HG03469 (cell line): ENCODE measurements around the gene NAIF1.
"Not testable (repeated sequence)": the region's sequence is repeated elsewhere in the genome, so short reads cannot be mapped to it uniquely, and the experiment has no call there.

Experiments
- ATAC-seq: cut with Tn5 transposase; IDR thresholded peaks from one replicate; pipeline ENCODE4 v1.9.1; 2021; ENCODE audit warnings: mild to moderate bottlenecking, moderate library complexity, moderate number of reproducible peaks; ENCODE audit not compliant: unreplicated experiment

NAIF1 gene, protein sequence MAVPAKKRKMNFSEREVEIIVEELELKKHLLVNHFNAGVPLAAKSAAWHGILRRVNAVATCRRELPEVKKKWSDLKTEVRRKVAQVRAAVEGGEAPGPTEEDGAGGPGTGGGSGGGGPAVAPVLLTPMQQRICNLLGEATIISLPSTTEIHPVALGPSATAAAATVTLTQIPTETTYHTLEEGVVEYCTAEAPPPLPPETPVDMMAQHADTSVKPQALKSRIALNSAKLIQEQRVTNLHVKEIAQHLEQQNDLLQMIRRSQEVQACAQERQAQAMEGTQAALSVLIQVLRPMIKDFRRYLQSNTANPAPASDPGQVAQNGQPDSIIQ

DNA sequence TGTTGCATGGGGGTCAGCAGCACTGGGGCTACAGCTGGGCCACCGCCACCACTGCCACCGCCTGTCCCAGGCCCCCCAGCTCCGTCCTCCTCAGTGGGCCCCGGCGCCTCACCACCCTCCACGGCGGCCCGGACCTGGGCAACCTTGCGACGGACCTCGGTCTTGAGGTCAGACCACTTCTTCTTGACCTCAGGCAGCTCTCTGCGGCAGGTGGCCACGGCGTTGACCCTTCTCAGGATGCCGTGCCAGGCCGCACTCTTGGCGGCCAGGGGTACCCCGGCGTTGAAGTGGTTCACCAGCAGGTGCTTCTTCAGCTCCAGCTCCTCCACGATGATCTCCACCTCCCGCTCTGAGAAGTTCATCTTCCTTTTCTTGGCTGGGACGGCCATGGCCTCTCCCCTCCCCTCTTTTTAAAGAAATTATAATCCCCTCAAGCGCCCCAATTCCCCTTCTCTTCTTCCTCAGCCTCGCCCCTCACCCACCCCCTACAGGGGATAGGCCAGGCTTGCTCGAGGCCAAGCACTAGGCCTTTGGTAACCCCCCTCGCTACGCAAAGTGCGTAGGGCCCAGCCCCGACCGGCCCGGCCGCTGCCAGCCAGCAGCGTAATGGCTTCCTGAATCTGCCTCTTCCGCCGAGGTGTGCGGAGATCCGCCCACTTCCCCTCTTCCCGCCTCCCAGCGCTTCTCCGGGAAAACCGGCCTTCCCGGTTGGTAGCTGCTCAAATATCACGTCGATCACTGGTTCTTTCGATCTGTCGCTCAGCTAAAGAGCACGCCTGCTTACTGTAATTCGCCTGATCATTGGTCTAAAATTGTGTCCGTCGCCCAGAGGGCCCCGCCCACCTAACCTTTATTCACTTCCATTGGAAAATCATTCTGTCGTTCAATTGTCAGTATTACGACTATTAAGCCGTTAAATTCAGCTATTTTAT is at the start of gene NAIF1:
Gene NAIF1, minus strand, starts transcription at position 608 of the 932 bp plus-strand sequence. Its CDS starts 219 bp downstream, at position 389.
- ATAC-seq: peak; percentile 41

DNA sequence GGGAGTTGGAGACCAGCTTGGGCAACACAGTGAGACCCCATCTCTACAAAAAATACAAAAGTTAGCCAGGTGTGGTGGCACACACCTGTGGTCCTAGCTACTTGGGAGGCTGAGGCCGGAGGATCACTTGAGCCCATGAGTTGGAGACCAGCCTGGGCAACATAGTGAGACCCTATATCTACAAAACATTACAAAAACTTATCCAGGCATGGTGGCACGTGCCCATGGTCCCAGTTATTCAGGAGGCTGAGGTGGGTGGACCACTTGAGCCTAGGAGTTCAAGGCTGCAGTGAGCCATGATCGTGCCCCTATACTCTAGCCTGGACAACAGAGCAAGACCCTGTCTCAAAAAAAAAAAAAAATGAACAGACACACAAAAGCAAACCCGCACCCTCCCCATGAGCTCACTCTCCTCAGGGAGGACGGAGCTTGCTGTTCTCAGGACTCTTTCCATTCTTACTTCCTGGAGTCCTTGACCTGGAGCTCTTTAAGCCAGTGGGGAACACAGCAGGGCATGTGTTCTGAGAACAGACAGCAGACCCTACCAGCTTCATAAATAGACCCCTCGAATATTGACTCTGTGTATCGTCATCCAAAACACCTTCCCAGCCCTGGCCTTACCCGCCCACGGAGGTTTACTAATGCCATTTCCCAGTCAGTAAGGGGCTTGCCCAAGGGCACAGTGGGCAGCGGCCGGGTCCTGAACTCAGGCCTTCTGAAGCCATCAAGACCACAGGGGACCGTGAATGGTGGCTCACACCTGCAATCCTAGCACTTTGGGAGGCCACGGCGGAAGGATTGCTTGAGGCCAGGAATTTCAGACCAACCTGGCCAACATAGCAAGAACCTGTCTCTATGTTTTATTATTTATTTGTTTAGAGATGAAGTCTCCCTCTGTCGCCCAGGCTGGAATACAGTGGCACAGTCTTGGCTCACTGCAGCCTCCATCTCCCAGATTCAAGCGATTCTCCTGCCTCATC is 49.3 kb upstream of the NAIF1 start:
- ATAC-seq: no peak

DNA sequence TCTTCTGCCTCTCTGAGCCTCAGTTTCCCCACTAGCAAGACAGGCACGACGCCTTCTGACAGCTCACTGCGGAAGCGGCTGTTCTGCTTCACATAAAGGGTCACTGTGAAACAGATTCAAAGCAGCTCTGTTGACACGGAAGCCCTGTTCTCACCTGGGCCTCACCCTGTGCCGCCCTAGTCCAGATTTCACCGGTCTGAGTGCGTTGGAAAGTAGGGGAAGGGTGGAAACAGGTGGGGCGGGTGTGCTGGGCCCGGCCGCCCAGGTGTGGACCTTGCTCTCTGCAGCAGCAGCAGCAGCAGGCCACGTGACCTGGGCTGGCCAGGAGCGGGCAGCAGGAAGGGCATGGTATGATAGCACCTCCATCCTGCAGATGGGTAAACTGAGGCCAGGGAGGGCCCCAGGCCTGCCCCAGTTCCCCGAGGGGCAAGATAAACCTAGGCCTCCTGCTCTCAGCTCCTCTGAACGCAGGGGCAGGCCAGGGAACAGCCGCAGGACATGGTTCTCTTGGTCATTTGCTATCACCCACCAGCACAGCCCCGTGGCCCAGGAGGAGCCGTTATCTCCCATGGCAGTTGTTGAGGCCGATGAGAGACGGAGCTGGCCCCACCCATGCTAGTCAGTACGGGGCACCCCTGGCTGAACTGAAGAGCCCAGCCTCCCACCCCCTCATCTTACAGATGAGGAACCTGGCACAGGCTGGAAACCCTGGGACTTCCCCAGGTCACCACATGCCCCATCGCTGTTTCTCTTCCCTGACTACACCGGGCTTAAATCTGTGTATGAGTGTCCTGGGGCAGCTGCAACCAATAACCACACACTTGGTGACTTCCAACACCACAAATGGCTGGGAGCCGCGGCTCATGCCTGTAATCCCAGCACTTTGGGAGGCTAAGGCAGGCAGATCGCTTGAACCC is 48.3 kb upstream of the NAIF1 start:
- ATAC-seq: no peak

DNA sequence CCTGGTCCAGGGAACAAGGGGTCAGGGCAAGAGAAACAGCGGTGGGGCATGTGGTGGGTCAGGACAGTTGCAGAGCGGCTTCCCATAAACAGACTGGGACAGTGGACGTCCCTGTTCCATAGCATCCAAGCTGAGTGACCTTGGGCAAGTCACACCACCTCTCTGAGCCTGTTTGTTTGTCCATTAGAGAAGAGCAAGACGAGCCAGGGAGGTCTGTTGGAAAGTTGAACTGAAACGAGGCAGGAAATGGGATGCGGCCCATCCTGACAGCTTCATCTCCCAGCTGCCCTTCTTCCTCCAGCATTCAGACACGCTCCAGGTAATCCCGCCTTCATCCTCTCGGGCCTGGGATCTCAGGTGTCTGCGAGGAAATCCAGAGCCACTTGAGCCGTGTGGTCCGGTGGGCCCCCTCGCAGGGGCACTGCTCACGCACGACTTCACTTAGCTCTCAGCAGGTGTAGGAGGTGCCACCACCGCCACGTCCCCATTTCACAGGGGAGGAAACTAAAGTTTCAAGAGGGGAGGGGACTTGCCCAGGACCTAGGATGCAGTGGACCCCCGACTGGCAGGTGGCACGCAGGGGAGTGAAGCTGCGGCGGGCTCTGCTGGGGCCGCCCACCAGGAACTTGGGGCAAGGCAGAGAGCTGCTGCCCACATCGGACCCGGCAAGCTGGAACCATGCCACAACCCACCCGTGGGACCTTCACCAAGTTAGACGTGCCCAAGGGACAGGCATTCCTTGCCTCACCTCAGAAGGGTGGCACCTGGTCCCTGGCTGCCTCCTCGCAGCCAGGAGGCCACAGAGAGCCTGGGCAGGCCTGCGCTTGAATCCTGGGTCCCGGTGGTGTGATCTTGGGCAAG is 47.4 kb upstream of the NAIF1 start:
- ATAC-seq: no peak

DNA sequence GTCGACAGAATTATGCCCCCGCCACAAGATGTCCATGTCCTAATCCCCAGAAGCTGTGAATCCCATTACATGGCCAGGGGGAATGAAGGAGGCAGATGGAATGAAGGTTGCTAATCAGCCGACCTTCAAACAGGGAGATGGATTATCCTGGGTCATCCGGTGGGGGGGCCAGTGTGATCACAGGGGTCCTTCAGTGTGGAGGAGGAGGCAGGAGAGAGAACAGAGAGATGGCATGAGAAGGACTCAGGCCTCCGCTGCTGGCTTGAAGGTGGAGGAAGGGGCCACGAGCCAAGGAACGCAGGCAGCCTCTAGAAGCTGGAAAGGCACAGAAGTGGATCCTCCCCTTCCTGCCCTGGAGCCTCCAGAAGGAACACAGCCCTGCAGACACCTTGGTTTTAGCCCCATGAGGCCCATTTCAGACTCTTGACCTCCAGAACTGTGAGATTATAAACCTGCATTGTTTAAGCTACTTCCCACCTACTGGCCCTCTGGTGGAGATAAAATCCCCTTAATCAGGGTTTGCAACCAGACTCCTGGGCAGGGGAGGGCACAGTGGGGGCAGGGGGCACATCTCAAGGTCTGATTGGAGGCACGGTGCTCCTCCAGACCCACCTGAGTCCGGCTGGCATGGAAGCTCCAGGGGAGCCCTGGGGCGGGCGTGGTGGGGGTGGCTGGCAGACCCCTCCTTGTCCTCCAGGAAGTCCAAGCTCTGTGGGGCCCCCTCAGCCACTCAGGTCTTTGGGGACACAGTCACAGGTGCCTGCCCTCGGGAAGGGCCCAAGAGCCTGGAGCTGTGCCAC is 46.6 kb upstream of the NAIF1 start:
- ATAC-seq: no peak

DNA sequence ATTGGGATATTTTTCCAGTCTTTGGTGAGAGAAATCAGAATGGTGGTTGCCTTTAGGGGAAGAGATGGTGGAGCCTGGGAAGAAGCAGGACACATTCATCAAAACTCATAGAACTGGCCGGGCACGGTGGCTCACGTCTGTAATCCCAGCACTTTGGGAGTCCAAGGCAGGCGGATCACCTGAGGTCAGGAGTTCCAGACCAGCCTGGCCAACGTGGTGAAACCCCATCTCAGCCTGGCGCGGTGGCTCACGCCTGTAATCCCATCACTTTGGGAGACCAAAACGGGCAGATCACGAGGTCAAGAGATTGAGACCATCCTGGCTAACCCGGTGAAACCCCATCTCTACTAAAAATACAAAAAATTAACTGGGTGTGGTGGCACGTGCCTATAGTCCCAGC is 44.6 kb upstream of the NAIF1 start:
- not testable (repeated sequence) for ATAC-seq

DNA sequence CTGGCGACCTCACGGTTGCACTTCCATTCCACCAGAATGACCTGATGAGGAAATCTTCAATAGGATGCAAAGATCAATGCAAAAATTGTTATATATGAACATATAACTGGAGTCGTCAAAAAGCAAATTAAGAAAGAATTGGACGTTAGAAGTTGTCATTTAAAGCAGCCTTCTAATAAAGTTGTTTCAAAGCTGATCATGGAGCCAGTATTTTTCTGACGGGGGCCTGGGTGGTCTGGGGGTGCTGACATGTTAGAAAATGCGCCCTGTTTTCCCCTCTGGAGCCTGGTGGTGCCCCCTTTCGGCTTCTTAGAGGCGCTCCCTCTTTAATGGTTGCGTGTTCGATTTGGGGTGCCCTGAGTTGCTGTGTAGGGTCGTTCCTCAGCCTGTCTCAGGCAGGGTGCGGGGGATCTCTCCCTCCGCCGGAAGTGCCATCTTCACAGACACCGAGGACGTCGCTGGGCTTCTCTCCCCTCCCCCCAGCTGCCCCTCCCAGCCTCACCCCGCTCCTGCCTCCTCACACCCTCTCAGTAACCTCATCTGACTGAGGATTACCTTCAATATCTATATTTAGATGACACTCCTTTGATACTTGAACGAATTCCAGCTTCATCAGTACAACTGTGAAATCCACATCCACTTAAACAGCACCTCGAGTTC is 42.1 kb upstream of the NAIF1 start:
- no peak for ATAC-seq

DNA sequence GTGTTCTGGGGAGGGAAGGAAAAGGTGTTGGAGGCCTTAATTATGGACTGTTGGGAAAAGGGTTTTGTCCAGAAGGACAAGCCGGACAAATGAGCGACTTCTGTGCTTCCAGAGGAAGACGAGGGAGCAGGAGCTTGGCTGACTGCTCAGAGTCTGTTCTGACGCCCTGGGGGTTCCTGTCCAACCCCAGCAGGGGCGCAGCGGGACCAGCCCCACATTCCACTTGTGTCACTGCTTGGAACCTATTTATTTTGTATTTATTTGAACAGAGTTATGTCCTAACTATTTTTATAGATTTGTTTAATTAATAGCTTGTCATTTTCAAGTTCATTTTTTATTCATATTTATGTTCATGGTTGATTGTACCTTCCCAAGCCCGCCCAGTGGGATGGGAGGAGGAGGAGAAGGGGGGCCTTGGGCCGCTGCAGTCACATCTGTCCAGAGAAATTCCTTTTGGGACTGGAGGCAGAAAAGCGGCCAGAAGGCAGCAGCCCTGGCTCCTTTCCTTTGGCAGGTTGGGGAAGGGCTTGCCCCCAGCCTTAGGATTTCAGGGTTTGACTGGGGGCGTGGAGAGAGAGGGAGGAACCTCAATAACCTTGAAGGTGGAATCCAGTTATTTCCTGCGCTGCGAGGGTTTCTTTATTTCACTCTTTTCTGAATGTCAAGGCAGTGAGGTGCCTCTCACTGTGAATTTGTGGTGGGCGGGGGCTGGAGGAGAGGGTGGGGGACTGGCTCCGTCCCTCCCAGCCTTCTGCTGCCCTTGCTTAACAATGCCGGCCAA is 41.3 kb upstream of the NAIF1 start:
- no peak for ATAC-seq

DNA sequence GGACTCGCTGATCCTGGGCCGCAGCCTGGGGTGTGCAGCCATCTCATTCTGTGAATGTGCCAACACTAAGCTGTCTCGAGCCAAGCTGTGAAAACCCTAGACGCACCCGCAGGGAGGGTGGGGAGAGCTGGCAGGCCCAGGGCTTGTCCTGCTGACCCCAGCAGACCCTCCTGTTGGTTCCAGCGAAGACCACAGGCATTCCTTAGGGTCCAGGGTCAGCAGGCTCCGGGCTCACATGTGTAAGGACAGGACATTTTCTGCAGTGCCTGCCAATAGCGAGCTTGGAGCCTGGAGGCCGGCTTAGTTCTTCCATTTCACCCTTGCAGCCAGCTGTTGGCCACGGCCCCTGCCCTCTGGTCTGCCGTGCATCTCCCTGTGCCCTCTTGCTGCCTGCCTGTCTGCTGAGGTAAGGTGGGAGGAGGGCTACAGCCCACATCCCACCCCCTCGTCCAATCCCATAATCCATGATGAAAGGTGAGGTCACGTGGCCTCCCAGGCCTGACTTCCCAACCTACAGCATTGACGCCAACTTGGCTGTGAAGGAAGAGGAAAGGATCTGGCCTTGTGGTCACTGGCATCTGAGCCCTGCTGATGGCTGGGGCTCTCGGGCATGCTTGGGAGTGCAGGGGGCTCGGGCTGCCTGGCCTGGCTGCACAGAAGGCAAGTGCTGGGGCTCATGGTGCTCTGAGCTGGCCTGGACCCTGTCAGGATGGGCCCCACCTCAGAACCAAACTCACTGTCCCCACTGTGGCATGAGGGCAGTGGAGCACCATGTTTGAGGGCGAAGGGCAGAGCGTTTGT is 40.5 kb upstream of the NAIF1 start:
- ATAC-seq: no peak

DNA sequence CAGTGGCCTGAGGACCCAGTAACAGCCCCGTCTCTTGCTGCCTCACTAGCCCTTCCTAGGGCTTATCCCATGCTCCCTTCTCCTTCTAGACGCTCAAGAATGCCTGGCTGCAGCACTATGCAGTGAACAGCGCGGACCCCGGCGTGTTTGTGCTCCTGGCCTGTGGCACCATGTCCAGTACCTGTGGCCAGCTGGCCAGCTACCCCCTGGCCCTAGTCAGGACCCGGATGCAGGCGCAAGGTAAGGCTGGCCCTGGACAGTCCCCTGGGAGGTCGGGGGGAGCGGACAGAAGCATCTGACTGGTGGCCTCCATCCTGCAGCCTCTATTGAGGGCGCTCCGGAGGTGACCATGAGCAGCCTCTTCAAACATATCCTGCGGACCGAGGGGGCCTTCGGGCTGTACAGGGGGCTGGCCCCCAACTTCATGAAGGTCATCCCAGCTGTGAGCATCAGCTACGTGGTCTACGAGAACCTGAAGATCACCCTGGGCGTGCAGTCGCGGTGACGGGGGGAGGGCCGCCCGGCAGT is 39.9 kb upstream of the NAIF1 start:
- ATAC-seq: no peak

DNA sequence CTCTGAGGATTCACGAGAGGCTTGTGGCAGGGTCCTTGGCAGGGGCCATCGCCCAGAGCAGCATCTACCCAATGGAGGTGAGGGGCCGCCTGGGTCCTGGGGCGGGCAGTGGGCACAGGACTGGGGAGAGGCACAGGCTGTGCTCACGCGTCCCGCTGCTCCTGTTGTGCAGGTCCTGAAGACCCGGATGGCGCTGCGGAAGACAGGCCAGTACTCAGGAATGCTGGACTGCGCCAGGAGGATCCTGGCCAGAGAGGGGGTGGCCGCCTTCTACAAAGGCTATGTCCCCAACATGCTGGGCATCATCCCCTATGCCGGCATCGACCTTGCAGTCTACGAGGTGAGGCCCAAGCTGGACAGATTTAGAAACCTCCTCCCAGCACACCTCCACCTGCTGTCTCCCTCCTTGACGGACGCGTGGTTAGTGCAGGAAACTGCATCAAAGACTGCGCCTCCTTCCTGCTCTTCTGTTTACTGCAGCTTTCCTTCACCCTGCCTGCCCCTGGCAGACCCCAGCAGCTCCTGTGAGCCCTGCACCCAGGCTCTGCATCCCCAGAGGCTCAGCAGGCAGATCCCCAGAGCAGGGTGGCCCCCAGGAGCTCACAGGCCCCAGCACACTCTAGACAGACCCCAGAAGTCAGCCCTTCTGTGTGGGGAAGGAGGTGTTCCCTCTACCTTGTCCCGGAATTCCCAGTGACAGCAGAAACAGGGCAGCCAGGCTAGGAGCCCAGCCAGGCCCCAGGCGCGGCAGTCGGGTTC is 39.2 kb upstream of the NAIF1 start:
- no peak for ATAC-seq

DNA sequence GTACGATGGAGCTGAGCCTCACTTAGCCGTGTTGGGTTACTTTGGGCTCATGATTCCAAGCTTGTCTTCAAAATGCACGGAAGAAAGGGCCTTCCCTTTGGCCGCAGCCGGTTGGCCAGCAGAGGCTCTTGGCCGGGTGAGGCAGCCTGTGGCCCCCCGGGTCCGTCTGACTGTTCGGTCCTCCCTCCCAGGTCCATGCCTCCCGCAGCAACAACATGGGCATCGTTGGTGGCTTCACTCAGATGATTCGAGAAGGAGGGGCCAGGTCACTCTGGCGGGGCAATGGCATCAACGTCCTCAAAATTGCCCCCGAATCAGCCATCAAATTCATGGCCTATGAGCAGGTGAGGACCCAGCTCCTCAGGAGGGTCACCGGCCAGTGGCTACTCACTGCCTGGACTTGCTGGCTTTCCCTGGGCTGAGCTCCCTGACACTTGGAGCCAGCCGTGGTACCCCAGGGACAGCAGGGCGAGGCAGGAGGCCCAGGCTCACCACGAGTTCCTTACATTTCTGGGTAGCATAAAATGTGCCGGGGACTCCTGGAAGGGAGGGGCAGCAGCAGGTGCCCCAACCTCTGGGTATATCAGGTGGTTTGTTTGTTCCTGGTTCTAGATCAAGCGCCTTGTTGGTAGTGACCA is 38.5 kb upstream of the NAIF1 start:
- no peak for ATAC-seq

DNA sequence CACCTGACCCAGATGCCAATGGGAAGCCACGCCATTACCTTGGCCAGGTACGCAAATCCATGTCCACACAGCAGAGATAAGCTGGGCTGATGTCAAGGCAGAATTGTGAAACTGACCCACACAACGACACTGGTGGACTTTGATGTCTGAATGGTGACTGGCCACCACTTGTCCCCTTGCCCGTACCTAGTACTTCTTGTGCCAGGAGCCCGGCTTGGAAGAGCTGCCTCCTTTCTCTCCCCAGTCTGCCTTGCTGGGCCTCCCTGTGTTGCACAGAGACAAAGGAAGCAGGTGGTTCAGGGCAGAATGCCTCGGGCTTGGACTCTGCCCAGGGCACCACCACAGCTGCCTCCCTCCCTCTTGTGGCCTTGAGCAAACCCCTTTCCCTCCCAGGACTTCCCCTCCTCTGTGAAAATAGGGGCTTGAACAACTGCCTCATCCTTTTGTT is 37.1 kb upstream of the NAIF1 start:
- ATAC-seq: no peak

DNA sequence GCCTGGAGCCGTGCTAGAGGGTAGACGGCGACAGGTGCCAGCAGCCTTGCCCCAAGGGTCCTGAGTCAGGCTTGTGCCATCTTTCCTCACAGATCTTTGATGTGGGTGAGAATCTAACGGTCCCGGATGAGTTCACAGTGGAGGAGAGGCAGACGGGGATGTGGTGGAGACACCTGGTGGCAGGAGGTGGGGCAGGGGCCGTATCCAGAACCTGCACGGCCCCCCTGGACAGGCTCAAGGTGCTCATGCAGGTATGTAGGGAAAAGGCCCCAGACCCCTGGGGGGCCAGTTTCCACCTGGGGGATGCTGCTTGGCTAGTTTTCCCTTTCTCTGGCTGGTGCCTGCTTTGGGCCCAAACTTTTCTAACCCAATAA is 36.5 kb upstream of the NAIF1 start:
- ATAC-seq: no peak
